HG02588 (cell line): ENCODE measurements around the gene CFAP100.

Source experiments
- ATAC-seq: cut with Tn5 transposase; IDR thresholded peaks from one replicate; pipeline ENCODE4 v1.9.1; 2021; ENCODE audit warnings: mild to moderate bottlenecking, moderate library complexity; ENCODE audit not compliant: unreplicated experiment

The CFAP100 gene

DNA sequence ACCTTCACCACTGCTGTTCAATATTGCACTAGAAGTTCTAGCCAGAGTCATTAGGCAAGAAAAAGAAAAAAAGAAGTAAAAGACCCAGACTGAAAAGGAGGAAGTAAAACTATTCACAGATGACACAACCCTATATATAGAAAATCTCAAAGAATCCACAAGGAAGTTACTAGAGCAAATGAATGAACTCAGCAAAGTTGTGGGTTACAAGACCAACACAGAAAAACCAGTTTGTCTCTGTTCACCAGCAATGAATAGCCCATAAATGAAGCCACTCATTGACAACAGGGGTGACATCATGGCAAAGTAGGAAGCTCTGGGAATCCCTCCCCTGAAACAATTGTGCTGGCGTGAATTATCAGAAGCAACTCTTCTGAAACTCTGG is 4.6 kb downstream of the CFAP100 start:
- ATAC-seq: no peak

DNA sequence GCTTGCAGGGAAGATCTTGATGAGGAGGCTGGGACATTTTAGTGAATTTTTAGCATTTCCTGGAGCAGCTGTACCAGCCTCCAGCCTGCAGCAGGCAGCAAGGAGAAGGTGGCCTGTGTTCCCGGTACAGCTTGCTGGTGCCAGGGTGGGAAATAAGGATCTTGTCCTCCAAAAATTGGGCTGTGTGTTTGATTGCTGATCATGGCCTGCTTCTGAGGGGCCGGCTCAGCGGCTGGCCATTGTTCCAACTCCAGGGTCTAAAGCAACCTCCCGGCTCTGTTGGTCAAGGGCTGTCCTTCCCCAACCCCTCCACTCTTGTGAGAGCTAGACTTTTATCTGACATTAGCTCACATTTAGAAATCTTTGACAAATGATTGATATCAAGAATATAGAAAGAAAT is 5.0 kb downstream of the CFAP100 start:
- no peak for ATAC-seq

DNA sequence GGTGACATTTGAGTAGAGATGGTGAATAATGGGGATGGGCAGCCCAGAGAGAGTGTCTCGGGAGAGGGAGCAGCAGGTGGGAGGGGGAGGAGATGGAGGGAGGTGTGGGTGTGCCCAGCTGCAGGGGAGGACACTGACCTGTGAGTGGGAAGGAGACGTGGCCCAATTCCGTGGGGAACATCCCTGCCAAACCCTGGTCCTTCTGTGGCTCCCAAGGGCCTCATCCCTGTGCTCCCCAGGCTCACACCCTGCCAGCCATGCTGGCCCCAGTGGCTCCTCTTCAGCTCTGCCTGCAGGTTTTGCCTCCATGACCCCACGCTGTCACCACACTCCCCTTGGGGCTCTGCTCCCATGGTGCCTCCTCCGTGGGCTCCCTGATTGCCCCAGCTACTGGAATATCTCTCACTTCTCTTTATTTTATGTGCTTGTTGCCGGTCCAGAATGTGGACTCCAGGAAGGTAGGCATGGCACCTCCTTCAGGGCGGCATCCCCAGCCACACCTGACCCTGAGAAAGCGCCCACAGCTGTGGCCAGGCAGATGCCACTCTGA is 7.0 kb downstream of the CFAP100 start:
- no peak for ATAC-seq

DNA sequence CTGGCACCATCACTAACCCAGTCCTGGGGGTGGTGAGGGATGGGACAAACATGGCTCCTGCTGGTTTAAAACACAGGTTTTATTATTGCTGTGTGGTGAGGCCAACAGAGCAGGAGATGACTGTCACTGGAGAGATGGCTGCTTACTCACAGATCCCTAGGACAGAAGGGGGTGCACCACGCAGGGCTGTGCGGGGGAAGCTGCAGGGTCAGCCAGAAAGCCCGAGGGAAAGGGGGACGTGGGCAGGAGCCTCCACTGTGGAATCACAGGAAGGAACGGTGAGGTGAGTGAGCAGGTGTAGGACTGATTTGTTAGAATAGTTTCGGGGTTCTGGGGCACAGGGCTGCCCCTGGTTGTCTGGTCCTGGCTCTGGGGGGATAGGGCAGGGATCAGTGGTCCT is 7.5 kb downstream of the CFAP100 start:
- ATAC-seq: no peak

DNA sequence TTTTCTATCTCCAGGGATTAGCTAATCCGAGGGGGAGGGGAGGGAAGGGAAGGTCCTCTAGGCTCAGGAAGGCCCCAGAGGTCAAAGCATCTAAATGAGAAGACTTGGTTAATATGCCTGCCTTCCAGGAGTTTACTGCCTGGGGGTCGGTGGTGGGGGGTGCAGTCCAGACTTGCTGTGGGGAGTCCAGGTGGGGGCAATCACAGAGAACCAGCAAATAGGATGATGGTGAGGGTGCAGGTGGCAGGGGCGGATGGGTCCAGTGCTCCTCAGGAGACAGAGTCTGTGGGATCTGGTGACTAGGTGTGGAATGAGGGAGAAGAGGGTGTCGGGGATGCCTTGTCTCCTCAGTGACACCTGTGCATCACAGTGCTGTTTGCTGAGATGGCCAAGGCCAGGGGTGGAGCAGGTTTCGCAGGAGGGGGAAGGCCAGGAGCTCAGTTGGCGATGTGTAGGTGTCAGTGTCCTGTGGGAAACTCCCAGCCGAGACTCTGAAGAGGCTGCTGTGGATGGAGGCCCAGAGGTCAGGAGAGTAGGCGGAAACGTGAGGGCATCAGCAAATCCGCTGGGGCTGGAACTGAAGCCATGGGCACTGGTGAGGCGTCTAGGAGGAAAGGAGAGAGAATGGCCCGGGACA is 8.1 kb downstream of the CFAP100 start:
- ATAC-seq: no peak

DNA sequence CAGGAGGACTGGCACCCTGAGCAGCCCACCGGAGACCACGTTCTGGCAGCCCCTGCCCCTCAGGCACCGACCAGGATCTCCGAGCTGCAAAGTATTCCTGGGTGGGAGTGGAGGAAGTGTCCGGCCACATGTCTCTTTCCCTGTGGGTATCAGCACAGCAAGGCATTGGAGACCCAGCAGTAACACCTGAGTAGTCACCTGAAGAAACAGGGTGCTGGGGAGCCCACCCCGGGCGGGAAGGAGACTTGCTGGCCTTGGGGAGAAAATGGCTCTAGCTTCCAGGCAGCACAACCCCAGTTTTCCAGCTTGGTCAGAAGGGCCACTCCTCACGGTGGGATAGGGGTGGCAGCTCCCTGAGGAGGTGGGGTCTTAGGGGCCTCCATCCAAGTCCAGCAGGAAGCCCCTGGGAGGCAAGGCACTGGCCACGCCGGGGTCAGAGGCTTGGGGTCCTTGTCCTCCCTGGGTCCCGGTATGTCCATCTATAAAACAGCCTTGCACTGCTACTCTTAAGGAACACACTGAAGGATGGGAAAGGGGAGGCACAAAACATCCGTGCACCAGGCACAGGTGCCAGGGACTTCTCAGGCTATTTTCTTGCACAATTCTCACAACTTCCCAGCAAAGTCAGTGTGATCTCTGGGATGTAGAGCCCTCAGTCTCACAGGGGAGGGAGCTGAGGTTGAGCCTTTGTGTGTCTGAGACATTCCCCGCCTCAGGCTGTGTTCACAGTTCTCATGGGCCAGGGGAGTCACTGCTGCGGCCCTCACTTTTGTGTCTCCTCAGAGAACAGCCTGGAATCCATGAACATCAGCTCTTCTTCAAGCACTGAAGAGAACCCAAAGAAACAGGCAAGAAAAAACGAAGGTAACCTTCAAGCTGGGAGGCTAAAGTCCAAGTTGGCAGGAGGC is 11.9 kb downstream of the CFAP100 start:
- no peak for ATAC-seq

DNA sequence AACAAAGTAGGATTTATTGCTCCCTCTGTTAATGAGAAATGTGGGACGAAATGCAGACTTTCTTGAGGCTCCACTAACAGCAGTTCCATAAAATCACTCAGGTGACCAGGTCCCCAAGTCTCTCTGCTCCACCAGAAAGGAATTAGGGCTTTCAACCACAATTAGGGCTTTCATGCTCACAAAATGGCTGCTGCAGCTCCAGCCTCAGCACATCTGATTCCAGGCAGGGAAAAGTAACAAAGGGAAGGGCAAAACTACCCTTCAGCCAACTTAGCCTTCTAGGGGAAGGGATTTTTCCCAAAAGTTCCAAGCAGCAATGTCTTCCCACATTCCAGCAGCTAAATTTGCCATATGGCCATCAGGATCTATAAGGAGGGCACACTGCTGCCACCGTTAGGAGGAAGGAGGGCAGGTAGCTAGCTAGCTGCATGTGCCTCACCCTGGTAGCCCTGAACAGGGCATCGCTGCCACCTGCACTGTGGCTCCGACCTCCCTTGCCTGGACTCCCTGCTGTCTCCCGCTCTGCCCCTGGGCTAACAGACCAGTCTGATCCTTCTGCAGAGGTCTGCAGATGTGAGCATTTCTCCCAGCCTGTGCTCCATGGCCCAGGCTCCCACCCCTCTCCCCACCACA is 12.8 kb downstream of the CFAP100 start:
- no peak for ATAC-seq

DNA sequence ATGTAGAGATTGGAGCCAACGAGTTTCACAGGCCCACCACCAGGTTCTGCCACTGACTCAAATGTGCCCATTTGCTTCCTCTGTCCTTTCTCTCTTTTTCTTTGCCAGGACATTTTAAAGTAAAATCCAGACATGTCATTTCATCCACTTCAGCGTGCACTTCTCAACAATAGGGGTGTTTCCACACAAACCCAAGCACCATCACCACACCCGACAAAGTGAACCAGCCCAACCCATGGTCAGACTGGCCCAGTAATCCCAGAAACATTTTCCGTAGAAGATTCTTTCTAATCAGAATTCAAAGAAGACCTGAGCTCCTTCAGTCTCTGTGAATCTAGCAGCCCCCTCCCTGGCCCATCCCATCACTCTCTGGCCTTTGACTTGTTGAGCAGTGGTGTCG is 13.4 kb downstream of the CFAP100 start:
- no peak for ATAC-seq

DNA sequence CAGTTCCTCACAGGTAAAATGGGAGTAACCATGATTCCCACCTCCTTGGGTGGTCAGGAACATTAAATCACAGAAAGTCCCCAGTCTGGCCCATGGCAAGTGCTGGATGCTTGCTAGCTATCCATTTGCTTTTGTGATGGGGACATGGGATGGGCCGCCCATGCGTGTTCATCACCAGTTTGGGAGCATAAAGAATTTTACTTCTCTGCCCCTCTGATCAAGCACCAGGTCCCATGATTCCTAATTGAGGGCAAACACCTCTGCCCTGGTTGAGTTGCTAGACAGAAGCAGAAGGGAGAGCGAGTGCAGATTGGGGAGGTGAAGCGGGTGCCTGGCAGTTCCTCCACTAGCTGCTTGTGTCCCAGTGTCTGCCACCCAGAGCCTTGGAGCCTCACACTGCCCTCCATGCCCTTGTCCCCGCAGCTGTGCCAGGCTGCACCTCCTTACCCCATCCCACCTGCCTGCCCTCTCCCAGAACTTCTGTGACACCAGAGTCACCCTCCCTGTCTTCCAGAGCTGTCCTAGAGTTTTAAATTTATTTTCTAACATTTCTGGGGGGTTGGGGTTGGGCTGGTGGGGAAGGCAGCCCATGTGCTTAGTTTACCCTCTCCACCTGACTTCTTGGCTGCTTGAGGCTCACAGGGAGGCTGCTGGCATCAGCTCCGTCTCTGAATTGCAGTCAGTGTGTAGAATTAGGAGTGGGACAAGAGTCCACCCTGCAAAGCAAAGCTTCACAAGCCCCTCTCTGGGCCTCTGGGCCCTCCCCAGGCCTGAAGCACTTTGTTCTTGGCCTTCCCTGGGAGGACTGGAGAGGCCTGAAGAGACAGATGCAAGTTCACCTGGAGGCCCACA is 18.4 kb downstream of the CFAP100 start:
- ATAC-seq: no peak

DNA sequence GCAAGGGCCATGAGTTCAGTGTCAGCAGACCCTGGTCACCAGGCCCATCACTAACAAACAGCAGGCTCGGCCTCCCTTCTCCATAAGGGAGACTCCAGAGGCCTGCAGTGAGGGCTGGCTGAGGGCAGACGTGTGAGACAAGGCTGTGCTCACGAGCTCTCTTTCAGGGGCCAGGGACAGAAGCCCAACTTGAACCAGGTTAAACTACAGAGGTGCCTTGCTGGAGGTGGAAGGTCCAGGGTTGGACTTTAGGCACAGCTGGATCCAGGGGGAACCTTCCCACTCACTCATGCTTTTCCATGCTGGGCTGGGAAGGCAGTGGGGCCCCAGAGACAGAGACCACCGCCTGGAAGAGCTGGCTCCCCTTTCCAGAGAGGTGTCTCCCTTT is 19.0 kb downstream of the CFAP100 start:
- no peak for ATAC-seq

DNA sequence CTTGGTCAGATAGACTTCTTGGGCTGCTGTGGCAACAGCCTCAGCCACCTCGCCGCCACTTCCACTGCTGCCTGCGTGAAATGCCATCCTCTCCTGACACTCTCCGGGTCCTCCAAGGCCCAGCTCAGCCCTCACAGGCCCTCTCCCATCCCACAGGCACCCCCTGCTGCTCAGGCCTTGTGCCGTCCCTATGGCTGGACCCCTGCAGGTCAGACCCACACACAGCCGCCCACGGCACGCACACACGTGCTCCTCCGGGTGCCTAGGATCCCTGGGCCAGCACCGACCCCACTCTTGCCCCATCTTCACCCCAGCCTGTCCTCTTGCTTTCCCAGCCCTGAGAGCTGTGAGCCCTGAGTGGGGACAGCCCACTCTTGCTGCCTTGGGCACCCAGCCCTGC is 19.7 kb downstream of the CFAP100 start:
- no peak for ATAC-seq

DNA sequence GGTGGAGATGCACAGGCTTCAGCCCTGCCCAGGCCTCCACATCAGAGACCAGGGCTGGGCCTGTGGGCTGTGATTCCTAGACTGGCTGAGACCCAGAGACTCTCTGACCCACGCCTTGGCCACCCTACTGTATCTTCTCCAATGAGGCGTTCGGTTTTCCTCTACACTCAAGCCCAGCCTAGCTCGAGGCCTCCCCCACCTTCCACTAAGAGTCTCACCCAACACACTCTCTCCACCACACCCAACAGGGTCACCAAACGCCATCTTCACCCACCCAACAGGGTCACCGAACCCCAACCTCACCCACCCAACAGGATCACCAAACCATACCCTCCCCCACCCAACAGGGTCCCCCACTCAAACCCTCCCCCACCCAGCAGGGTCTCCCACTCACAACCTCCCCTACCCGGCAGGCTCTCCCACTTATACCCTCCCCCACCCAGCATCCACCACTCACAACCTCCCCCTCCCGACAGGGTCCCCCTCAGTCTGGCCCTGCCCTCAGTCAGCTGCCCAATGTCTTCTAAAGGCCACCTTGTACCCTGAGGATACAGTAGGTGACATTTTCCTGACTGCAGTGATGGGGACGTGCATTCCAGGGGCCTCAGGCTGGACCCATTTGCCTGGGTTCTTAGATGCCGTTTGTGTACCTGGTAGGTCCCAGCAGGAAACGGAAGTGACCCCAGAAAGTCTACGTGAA is 20.4 kb downstream of the CFAP100 start:
- ATAC-seq: no peak

DNA sequence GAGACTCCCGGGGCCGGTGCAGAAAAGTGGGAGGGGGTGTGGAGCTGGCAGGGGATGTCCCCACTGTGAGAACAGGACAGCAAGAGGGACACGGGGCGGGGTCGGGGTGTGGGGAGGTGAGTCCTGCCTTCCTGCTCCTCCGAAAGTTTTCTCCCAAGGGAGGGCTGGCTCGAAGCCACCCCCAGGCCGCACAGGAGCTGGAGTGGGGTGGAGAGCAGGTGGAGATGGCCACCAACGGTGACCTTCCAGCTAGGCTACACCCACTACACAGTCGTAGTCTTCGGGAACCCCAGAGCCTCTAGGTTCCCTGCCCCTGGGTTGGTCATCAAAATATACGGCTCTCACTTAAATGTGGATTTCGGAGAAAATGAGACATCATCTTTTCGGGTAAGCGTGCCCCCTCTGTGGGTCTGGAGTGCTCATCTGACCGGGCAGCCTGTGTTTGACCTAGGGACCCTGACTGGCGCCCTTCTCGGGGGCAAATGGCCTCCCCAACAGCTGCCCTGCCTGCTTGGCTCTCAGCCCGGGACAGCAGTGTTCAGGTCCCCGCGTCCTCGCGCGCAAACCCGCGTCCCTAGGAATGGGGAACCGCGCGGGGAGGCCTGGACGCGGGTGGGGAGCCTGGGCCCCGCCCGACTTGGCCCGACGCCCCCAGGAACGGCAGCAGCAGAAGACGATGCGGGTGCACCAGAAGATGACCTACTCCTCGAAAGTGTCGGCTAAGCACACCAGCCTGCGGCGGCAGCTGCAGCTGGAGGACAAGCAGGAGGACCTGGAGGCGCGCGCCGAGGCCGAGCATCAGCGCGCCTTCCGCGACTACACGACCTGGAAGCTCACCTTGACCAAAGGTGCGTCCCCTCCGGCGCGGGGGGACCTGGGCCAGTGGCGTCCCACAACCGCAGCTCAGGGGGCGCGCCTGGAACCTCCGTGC is 21.2 kb downstream of the CFAP100 start:
- ATAC-seq: no peak

DNA sequence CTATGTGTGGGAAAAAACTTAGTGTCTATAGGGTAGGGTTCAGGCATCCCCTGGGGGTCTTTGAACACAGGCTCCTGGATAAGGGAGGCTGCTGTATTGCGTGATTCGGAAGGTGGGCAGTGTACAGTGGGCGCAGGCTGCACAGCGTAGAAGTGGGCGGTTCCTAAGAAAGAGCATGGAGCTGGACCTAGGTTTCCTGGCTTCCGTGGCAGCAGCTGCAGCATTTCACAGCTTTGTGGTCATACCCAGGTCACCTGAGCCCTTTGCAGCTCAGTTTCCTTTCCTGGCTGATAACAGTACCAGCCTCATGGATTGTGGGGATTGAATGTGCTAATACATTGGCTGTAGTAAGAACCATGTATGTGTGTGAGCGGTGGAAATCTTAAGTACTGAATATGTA is 22.2 kb downstream of the CFAP100 start:
- ATAC-seq: no peak

DNA sequence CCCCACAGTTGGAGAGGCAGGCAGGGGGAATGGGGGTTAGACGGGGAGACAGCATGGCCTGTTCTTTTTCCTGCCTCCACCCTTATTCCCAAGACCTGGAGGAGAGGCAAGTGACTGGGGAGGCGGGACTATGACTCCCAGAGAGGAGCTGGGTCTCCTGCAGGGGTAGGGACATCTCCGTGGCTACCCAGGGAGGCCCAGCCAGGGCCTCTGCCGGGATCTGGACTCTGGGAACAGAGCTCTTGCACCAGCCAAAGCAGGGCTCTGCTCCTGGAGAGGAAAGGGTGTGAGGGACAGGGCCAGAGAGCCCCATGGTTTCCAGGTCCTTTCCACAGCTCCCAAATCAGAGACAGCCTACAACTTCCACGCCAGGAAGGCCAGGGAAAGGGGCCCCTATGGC is 22.8 kb downstream of the CFAP100 start:
- no peak for ATAC-seq

DNA sequence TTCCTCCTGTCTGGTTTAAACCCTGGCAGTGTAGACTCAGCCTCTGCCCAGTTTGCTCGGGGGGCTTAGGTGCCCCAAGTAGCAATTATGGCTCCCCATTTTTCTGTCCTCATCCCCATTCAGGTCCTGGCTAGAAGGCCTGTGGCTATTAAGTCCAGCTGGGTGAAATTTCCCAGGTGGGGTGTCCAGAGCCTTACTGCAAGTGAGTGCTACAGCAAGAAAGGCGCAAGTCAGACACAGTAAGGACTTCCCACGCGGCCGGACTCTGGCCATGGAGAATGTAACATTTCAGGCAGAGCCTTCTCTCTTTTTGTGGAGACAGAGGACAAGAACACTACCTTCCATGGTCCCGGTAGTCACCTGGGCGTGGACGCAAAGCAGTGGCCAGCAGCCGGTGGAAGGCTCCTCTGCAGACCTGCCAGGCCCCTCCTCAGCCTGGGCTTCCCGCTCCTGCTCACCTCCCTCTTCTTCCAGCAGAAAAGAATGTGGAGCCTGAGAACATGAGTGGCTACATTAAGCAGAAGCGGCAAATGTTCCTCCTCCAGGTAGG is 23.3 kb downstream of the CFAP100 start:
- no peak for ATAC-seq

DNA sequence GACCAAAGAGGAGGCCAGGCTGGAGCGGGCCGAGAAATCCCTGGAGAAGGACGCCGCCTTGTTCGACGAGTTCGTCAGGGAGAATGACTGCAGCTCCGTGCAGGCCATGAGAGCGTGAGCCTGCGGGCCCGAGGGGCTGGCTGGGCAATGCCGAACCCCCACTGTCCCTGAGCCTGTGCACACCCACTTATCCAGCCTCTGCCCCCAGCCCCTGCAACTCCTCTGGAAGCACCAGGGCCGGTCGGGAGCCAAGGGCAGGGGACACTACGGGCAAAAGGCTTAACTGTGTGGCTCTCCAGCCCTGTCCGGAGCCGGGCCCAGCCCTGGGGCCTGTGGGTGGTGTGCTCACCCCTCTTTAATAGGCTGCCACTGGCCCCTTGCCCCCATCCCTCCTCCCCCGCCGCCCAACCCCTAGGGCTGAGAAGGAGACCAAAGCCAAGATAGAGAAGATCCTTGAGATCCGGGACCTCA is 24.0 kb downstream of the CFAP100 start:
- ATAC-seq: no peak

DNA sequence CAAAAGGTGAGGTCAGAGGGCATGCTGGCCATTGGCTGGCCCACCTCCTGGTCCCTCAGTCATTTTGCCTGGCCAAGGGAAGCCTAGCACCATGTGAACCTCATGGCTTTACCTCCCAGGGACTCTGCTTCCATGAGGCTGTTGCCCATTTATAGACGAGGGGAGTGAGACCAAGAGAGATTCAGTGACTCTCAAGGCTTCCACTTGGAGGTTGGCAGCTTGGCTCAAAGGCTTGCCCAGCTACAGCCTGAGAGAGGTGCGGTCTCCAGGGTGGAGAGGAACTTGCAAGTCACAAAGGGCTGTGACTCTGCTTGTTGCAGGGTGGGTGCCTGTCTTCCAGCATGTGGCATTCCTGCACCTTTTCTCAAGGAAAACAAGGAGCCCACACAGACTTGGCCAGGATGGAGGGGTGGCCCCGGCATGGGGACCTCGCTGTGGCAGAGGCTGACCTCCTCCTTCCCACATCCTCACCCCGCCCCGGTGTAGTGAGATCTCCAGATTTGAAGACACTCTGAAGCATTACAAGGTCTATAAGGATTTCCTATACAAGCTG is 24.5 kb downstream of the CFAP100 start:
- no peak for ATAC-seq
